Lung (tissue), 12 donors: ENCODE measurements around the gene TSEN54. TPM values are rescaled to one million over a fixed set of nuclear protein-coding genes. Genes with fewer than 3 reads are reported as not detected.

ENCODE experiments used
- ATAC-seq: fragments of 200-7000 bp; cut with Tn5 transposase; one replicate; pipeline ENCODE4 v1.9.1; 2020; ENCODE audit warnings: moderate number of reproducible peaks; ENCODE audit not compliant: insufficient read depth, low FRiP score
- DNase-seq, 3 donors: peaks; one replicate each; pipeline ENCODE4 v3.0.0-alpha.2; 2013 to 2017
- H3K27ac ChIP-seq, 2 donors: one replicate each; pipeline ENCODE4 v1.5.1; 2013; ENCODE audit warnings: mild to moderate bottlenecking in 2 of 2, moderate library complexity in 2 of 2, control low read depth in 1 of 2, inconsistent platforms in 1 of 2, low read depth in 1 of 2, low read length in 1 of 2
- H3K27me3 ChIP-seq, 3 donors: one replicate each; pipeline ENCODE4 v1.5.1; 2013; ENCODE audit warnings: low read length in 2 of 3; ENCODE audit not compliant: control insufficient read depth in 3 of 3, insufficient read depth in 3 of 3
- H3K36me3 ChIP-seq, 4 donors: one replicate each; pipeline ENCODE4 v1.5.1; 2013; ENCODE audit warnings: low read length in 4 of 4, mild to moderate bottlenecking in 1 of 4, moderate library complexity in 1 of 4; ENCODE audit not compliant: control insufficient read depth in 4 of 4, insufficient read depth in 4 of 4
- H3K4me1 ChIP-seq, 5 donors: one replicate each; pipeline ENCODE4 v1.5.1; 2013; ENCODE audit warnings: low read length in 5 of 5, mild to moderate bottlenecking in 2 of 5, moderate library complexity in 1 of 5; ENCODE audit not compliant: control insufficient read depth in 5 of 5, insufficient read depth in 5 of 5
- H3K4me3 ChIP-seq: one replicate; pipeline ENCODE4 v1.5.1; 2013; ENCODE audit warnings: mild to moderate bottlenecking, control low read depth, moderate library complexity
- H3K9ac ChIP-seq, 2 donors: one replicate each; pipeline ENCODE4 v1.5.1; 2013; ENCODE audit warnings: low read length in 2 of 2, control low read depth in 1 of 2; ENCODE audit not compliant: insufficient read depth in 1 of 2
- H3K9me3 ChIP-seq, 4 donors: one replicate each; pipeline ENCODE4 v1.5.1; 2013; ENCODE audit warnings: low read length in 3 of 4, mild to moderate bottlenecking in 1 of 4, moderate library complexity in 1 of 4; ENCODE audit not compliant: control insufficient read depth in 4 of 4, insufficient read depth in 3 of 4
- WGBS, 2 donors: extraction: QIAGEN DNeasy Blood & Tissue Kit; methylation state at CpG; one replicate each; pipeline ENCODE4 v1.1.7; 2013; 5-methylcytosine and 5-hydroxymethylcytosine counted together
- polyA plus RNA-seq, 2 donors: library from polyadenylated mRNA; stranded (reverse); fragments of 200-250 nt; gene quantifications; one replicate each; pipeline ENCODE4 v1.2.1, GENCODE V29; 2013
- total RNA-seq, 2 donors: library from RNA; depleted of rRNA in 1 of 2; stranded (reverse); fragments of >200 nt in 1 of 2; gene quantifications; one replicate each; pipeline ENCODE4 v1.2.1, GENCODE V29; 2014 to 2021
- TF ChIP-seq, protein P1 (sequence below): IDR thresholded peaks from 2 replicates; pipeline ENCODE4 v1.5.1; 2012; ENCODE audit warnings: mild to moderate bottlenecking; ENCODE audit errors: control extremely low read depth, extremely low read depth
- donor health status: control.
- donor health status: control.
- donor health status: Bipolar disorder and iron deficiency.
- donor health status: healthy.
- donor health status: DM: yes; HTN: yes; CAD: no.

The TSEN54 gene
- total and polyA plus RNA-seq, 4 donors = 18.4 to 36.5 (median 21.6) TPM

DNA sequence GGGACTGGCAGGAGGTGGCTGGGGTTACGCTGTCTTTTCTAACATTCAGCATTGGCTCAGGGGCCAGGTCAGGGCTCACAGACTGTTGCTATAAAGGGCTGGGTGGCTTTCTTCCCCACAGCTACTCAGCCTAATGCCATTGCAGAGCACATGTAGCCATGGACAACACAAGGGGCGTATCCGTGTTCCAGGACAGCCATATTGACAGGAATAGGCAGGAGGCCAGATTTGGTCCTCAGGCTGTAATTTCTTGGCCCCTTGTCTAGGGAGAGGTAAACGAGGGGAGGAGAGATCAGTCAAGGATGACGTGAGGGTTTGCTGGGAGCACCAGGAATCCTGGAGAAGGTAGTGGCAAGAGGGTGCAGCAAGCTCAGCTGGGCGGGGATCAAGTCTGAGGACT is 50.1 kb downstream of the TSEN54 start:
- ATAC-seq (no peak), DNase-seq (no peak)
- no peaks in the 10 kb centered on the region for H3K9me3 ChIP-seq
- H3K27me3 ChIP-seq = no peaks in the 10 kb centered on the region
- no peak overlapping the region for H3K9ac ChIP-seq
- no peak overlapping the region for H3K27ac ChIP-seq
- H3K4me3 ChIP-seq = no peak overlapping the region
- H3K36me3 ChIP-seq = peaks cover 0 to 60% (median 0%) of the 10 kb centered on the region in 4 donors
- no peaks in the 10 kb centered on the region for H3K4me1 ChIP-seq
- 72 to 88% methylated on average over 6 of the region's 6 CpGs for WGBS, 2 donors
- TF ChIP-seq, protein P1, sequence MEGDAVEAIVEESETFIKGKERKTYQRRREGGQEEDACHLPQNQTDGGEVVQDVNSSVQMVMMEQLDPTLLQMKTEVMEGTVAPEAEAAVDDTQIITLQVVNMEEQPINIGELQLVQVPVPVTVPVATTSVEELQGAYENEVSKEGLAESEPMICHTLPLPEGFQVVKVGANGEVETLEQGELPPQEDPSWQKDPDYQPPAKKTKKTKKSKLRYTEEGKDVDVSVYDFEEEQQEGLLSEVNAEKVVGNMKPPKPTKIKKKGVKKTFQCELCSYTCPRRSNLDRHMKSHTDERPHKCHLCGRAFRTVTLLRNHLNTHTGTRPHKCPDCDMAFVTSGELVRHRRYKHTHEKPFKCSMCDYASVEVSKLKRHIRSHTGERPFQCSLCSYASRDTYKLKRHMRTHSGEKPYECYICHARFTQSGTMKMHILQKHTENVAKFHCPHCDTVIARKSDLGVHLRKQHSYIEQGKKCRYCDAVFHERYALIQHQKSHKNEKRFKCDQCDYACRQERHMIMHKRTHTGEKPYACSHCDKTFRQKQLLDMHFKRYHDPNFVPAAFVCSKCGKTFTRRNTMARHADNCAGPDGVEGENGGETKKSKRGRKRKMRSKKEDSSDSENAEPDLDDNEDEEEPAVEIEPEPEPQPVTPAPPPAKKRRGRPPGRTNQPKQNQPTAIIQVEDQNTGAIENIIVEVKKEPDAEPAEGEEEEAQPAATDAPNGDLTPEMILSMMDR = no peak

DNA sequence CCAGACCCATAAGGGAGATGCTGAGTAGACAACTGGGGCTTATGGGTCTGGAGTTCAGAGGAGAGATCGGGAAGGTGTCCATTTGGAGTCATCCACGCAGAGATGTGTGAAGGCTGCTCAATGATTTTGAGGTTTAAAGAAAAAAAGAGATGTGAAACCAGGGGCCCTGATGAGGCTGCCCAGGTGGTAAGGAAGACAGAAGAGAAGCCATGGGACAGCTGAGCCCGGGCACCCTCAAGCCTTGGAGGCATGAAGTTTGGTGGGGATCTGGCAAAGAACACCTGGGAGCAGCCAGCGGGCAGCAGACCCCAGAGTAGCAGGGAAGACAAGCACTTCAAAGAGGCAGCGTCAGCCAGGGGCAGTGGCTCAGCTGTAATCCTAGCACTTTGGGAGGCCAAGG is 50.5 kb downstream of the TSEN54 start:
- TF ChIP-seq, protein P1 = no peak
- DNase-seq = no peak
- H3K27me3 ChIP-seq = no peaks in the 10 kb centered on the region
- H3K4me3 ChIP-seq = no peak overlapping the region
- no peak overlapping the region for H3K27ac ChIP-seq
- peaks cover 0 to 63% (median 0%) of the 10 kb centered on the region in 4 donors for H3K36me3 ChIP-seq
- H3K9me3 ChIP-seq = no peaks in the 10 kb centered on the region
- WGBS, 2 donors = 91% methylated on average over 5 of the region's 5 CpGs
- ATAC-seq = no peak
- H3K9ac ChIP-seq = no peak overlapping the region
- H3K4me1 ChIP-seq = no peaks in the 10 kb centered on the region

DNA sequence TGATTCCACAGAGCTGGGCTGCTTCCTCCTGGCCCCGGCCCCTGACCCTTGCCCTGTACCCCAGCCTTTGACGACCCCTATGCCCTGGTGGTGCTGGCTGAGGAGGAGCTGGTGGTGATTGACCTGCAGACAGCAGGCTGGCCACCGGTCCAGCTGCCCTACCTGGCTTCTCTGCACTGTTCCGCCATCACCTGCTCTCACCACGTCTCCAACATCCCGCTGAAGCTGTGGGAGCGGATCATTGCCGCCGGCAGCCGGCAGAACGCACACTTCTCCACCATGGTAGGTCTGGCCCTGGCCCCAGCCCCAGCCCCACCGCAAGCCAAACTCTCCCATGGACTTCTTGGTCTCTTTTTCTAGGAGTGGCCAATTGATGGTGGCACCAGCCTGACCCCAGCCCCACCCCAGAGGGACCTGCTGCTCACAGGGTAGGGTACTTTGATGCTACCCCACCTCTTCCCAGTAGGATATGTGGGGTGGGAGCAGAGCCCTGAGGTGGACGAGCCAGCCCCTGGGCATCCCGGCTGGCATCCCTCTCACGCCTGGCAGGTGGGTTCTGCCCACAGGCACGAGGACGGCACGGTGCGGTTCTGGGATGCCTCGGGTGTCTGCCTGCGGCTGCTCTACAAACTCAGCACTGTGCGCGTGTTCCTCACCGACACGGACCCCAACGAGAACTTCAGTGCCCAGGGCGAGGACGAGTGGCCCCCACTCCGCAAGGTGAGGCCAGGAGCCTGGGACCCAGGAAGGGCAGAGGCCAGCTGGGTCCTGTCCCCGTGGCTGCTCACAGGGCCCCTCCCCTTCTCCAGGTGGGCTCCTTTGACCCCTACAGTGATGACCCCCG is 52.3 kb downstream of the TSEN54 start:
- DNase-seq = no peak
- WGBS, 2 donors = 95 to 96% methylated on average over 31 of the region's 31 CpGs

More for the DNA sequence above, 52.3 kb downstream of the TSEN54 start:
- ATAC-seq = no peak
- TF ChIP-seq, protein P1 = no peak
- Histone ChIP-seq H3K36me3 (peaks cover 0 to 65% (median 0%) of the 10 kb centered on the region in 4 donors), H3K27me3 (no peaks in the 10 kb centered on the region), H3K27ac (no peak overlapping the region), H3K9ac (no peak overlapping the region), H3K9me3 (no peaks in the 10 kb centered on the region), H3K4me3 (no peak overlapping the region), H3K4me1 (no peaks in the 10 kb centered on the region)
